Body of pancreas (tissue), 4 donors: ENCODE data around the gene FGF2.

Source experiments
- POLR2A ChIP-seq, 3 donors: fragments of 450-650 bp; IDR thresholded peaks; one replicate each; pipeline ENCODE4 v1.6.1; 2016; ENCODE audit warnings: antibody characterized with exemption in 3 of 3, mild to moderate bottlenecking in 2 of 3
- TF ChIP-seq, protein P1 (sequence below), 7 experiments: fragments of 450-650 bp in 4 of 7; fragments of 200-600 bp in 3 of 7; sonication (generic) in 3 of 7; IDR thresholded peaks; one replicate each; pipeline ENCODE4 v1.5.1; 2016 to 2019; ENCODE audit warnings: antibody characterized with exemption in 7 of 7

DNA sequence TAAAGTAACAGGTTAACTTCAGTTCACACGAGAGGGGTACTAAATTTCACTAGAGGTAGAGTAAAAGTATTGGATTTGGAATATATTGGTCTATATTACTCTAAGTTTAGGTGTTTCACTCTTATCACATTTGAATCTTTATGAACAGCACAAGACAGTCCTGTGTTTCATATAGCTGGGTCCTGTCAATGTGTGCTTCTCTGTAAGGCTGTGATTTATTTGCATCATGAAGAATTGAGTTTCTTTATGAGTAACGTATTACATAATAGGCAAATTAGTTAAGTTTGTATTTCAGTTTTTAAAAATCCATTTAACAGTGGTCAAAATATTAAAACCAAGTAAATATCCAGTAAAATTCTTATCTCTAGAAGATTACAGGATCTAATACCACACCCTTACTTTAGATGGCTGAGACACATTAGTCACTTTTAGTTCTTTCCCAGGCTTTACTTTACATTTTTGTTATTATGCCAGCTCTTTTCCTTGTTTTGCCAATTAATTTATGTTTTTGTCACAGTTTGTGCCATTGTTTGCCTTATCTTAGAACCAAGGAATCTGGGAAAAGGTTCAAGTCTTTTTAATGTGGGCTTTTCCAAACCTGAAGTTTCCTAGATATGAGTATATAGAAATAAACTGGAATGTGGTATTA, 63.6 kb downstream of the FGF2 start:
- TF ChIP-seq, protein P1, sequence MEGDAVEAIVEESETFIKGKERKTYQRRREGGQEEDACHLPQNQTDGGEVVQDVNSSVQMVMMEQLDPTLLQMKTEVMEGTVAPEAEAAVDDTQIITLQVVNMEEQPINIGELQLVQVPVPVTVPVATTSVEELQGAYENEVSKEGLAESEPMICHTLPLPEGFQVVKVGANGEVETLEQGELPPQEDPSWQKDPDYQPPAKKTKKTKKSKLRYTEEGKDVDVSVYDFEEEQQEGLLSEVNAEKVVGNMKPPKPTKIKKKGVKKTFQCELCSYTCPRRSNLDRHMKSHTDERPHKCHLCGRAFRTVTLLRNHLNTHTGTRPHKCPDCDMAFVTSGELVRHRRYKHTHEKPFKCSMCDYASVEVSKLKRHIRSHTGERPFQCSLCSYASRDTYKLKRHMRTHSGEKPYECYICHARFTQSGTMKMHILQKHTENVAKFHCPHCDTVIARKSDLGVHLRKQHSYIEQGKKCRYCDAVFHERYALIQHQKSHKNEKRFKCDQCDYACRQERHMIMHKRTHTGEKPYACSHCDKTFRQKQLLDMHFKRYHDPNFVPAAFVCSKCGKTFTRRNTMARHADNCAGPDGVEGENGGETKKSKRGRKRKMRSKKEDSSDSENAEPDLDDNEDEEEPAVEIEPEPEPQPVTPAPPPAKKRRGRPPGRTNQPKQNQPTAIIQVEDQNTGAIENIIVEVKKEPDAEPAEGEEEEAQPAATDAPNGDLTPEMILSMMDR (IDR thresholded peaks at IDR 0.05): no peak
- no peak for TF ChIP-seq POLR2A (IDR thresholded peaks at IDR 0.05)
